Vagina (tissue), 2 donors: ENCODE results near the gene TMEM39A. TPM values are rescaled to one million over a fixed set of nuclear protein-coding genes. Genes with fewer than 3 reads are reported as not detected.

ENCODE experiments used
- DNase-seq, 2 donors: peaks; one replicate each; pipeline ENCODE4 v3.0.0-alpha.2; 2017; ENCODE audit errors: extremely low spot score in 2 of 2
- H3K27ac ChIP-seq: fragments of 200-600 bp; sonication (generic); one replicate; pipeline ENCODE4 v1.5.1; 2019
- H3K27me3 ChIP-seq: fragments of 200-600 bp; sonication (generic); one replicate; pipeline ENCODE4 v1.5.1; 2019
- H3K36me3 ChIP-seq, 2 donors: fragments of 200-600 bp; sonication (generic); one replicate each; pipeline ENCODE4 v1.5.1; 2017 to 2019
- H3K4me1 ChIP-seq: fragments of 200-600 bp; sonication (generic); one replicate; pipeline ENCODE4 v1.5.1; 2019
- H3K4me3 ChIP-seq, 2 donors: fragments of 200-600 bp; sonication (generic); 1 replicate in 1 of 2; 2 replicates in 1 of 2; pipeline ENCODE4 v1.5.1; 2016 to 2019
- H3K9me3 ChIP-seq: fragments of 200-600 bp; sonication (generic); one replicate; pipeline ENCODE4 v1.5.1; 2019
- CTCF ChIP-seq, 3 experiments: fragments of 450-650 bp in 2 of 3; fragments of 200-600 bp in 1 of 3; sonication (generic) in 1 of 3; IDR thresholded peaks; one replicate each; pipeline ENCODE4 v1.5.1; 2017 to 2019; ENCODE audit warnings: antibody characterized with exemption in 3 of 3, mild to moderate bottlenecking in 2 of 3, moderate library complexity in 2 of 3
- POLR2A ChIP-seq, 2 donors: fragments of 450-650 bp; IDR thresholded peaks; one replicate each; pipeline ENCODE4 v1.6.1; 2017; ENCODE audit warnings: antibody characterized with exemption in 2 of 2, mild to moderate bottlenecking in 2 of 2, moderate library complexity in 2 of 2
- POLR2AphosphoS5 ChIP-seq, 2 donors: sonication (generic); formaldehyde crosslinking; IDR thresholded peaks; one replicate each; pipeline ENCODE4 v1.9.0; 2017; ENCODE audit warnings: antibody characterized with exemption in 2 of 2, mild to moderate bottlenecking in 2 of 2, low read depth in 1 of 2; ENCODE audit not compliant: insufficient read depth in 1 of 2
- intact Hi-C: fragments of 100-400 bp; cut with DNase I; formaldehyde crosslinking; loops from one replicate; pipeline ENCODE4 v1.15.1; 2023
- total RNA-seq: library from RNA; depleted of rRNA; stranded (reverse); fragments of >200 nt; gene quantifications from one replicate; pipeline ENCODE4 v1.2.3, GENCODE V29; 2016

Gene TMEM39A
- total RNA-seq, 1 donor from 2014 or later: 27.0 TPM

DNA sequence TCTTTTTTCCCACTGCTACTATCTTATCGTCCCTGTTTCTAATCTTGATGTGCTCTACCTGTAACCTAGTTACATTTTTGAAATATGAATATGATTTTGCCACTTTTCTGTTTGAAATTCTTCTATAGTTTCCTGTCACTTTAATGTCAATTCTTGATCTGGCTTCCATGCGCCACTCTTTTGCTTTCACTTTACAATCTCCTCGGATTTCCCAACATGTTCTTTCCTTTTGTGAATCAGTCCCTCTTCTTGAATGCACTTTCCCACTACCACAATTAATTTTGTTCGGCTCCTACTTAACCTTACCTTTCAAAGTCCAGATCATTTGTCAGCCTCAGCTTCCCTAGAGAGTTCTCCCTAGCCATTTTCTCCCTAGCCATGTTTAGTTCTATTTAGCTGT lies 43.2 kb upstream of the TMEM39A start:
- Histone ChIP-seq H3K4me1 (peaks cover 2% of the 10 kb centered on the region), H3K9me3 (no peaks in the 10 kb centered on the region), H3K27me3 (no peaks in the 10 kb centered on the region), H3K4me3 (no peak overlapping the region), H3K36me3 (peaks cover 0 to 47% of the 10 kb centered on the region in 2 donors), H3K27ac (no peak overlapping the region)
- intact Hi-C loops: no loop called here
- no peak for TF ChIP-seq POLR2A (IDR thresholded peaks at IDR 0.05)
- no peak for TF ChIP-seq CTCF (IDR thresholded peaks at IDR 0.05)
- TF ChIP-seq POLR2AphosphoS5 (IDR thresholded peaks at IDR 0.05; ENCODE audit: insufficient read depth in 1 of 2, low read depth in 1 of 2): no peak
- DNase-seq: no peak

DNA sequence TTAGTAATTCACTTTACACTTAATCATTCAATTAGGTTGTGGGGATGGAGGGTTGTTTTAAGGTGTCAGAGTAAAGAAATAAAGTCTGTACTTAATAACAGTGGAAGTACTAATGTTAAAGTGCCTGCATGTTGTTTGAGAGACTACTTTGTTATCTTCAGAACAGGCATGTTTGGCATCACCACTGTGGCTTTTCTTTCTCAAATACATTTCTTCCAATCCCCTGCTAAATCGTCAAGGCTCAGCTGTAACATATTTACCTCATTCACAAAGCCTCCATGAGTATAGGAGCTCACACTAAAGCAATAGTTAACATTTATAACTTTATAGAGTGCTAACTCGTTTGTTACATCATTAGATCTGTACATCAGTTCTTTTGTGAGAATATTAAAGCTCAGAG lies 37.5 kb upstream of the TMEM39A start:
- DNase-seq: no peak
- Histone ChIP-seq H3K27ac (no peak overlapping the region), H3K4me3 (no peak overlapping the region), H3K4me1 (peaks cover 36% of the 10 kb centered on the region), H3K27me3 (no peaks in the 10 kb centered on the region), H3K9me3 (no peaks in the 10 kb centered on the region), H3K36me3 (peaks cover 0 to 22% of the 10 kb centered on the region in 2 donors)
- TF ChIP-seq POLR2A (IDR thresholded peaks at IDR 0.05) (no peak), POLR2AphosphoS5 (IDR thresholded peaks at IDR 0.05; ENCODE audit: insufficient read depth in 1 of 2, low read depth in 1 of 2) (no peak), CTCF (IDR thresholded peaks at IDR 0.05) (no peak)
- intact Hi-C loops: no loop called here

DNA sequence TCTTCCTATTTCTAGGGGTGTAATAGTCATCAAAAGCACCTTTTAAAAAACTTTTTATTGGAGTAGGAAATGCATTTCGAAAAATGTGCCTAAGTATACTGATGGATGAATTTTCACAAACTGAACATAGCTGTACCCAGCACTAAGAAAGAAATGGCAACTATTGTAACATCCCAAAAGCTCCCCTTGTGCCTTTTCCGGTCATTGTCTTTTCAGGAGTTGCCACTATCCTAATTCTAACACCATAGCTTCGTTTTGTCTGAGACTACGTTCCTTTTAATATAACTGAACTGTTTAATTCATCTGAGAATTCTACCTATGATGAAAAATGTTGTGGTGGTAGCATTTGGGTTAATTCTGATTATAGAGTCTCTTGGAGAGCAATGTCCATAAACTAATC lies 36.9 kb upstream of the TMEM39A start:
- H3K36me3 ChIP-seq: peaks cover 0 to 16% of the 10 kb centered on the region in 2 donors
- no peak overlapping the region for H3K4me3 ChIP-seq
- no peak overlapping the region for H3K27ac ChIP-seq
- DNase-seq: no peak
- no peaks in the 10 kb centered on the region for H3K9me3 ChIP-seq
- intact Hi-C loops: no loop called here
- H3K4me1 ChIP-seq: peaks cover 36% of the 10 kb centered on the region
- no peak for TF ChIP-seq CTCF (IDR thresholded peaks at IDR 0.05)
- no peak for TF ChIP-seq POLR2AphosphoS5 (IDR thresholded peaks at IDR 0.05; ENCODE audit: insufficient read depth in 1 of 2, low read depth in 1 of 2)
- no peak for TF ChIP-seq POLR2A (IDR thresholded peaks at IDR 0.05)
- H3K27me3 ChIP-seq: no peaks in the 10 kb centered on the region

DNA sequence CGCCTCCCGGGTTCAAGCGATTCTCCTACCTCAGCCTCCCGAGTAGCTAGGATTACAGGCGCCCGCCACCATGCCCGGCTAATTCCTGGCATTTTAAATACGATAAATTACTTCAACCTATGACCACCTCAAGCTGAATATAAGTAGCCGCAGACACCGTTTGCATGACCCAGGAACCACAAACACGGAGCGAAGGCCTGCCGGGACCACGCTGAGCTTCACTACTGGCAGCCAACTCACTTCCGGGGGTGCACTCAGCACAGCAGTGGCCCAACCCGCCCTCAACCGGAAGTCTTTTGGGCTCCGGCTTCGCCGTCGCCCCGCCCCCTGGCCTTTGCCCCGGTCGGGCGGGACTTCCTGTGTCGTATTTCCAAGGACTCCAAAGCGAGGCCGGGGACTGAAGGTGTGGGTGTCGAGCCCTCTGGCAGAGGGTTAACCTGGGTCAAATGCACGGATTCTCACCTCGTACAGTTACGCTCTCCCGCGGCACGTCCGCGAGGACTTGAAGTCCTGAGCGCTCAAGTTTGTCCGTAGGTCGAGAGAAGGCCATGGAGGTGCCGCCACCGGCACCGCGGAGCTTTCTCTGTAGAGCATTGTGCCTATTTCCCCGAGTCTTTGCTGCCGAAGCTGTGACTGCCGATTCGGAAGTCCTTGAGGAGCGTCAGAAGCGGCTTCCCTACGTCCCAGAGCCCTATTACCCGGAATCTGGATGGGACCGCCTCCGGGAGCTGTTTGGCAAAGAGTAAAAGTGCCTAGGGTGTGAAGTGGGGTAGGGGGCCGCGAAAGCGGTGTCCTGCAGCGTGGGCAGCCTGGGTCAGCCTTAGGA lies 35.0 kb upstream of the TMEM39A start, which contains the start of gene TIMMDC1:
TSS of gene TIMMDC1 (plus strand) at position 362 of the 826 bp plus-strand sequence. CDS start at position 549, 187 bp downstream.
- intact Hi-C loops: no loop called here

More for the DNA sequence above, 35.0 kb upstream of the TMEM39A start, which contains the start of gene TIMMDC1:
- peaks cover 36% of the 10 kb centered on the region for H3K4me1 ChIP-seq
- no peaks in the 10 kb centered on the region for H3K9me3 ChIP-seq
- TF ChIP-seq CTCF (IDR thresholded peaks at IDR 0.05): peak in 1 of 3 experiments; percentile 27
- TF ChIP-seq POLR2AphosphoS5 (IDR thresholded peaks at IDR 0.05; ENCODE audit: insufficient read depth in 1 of 2, low read depth in 1 of 2): peak; percentile 95 to 96
- peak in 1 of 2 donors; percentile 20 for TF ChIP-seq POLR2A (IDR thresholded peaks at IDR 0.05)
- H3K27ac ChIP-seq: peak within 1 kb of the TSS; percentile 77
- no peaks in the 10 kb centered on the region for H3K27me3 ChIP-seq
- peak within 1 kb of the TSS; percentile 75 to 94 for H3K4me3 ChIP-seq
- peak; percentile 97 to 98 for DNase-seq
- peaks cover 0 to under 1% of the 10 kb centered on the region in 2 donors for H3K36me3 ChIP-seq
